Right cardiac atrium (tissue), 5 donors: ENCODE data around the gene MPEG1. TPM values are rescaled to one million over a fixed set of nuclear protein-coding genes. Genes with fewer than 3 reads are reported as not detected.
A peak's percentile ranks its signal among the peaks of the same experiment; 100 is the strongest.

Source experiments
- ATAC-seq, 2 donors: fragments of 200-7000 bp; cut with Tn5 transposase; one replicate each; pipeline versions ENCODE4 v1.8.0 to v1.9.1; 2020; ENCODE audit warnings: moderate library complexity in 2 of 2, mild to moderate bottlenecking in 1 of 2
- DNase-seq, 3 donors: peaks; one replicate each; pipeline ENCODE4 v3.0.0-alpha.2; 2020
- H3K27ac ChIP-seq: one replicate; pipeline ENCODE4 v1.5.1; 2013; ENCODE audit warnings: mild to moderate bottlenecking, low read length, control low read depth, moderate library complexity
- H3K27me3 ChIP-seq: one replicate; pipeline ENCODE4 v1.6.1; 2013; ENCODE audit not compliant: control insufficient read depth, insufficient read depth
- H3K4me1 ChIP-seq: one replicate; pipeline ENCODE4 v1.6.1; 2013; ENCODE audit warnings: low read length; ENCODE audit not compliant: control insufficient read depth, insufficient read depth
- H3K4me3 ChIP-seq: one replicate; pipeline ENCODE4 v1.5.1; 2013; ENCODE audit warnings: low read length, control low read depth
- H3K9me3 ChIP-seq: one replicate; pipeline ENCODE4 v1.6.1; 2013; ENCODE audit warnings: low read length; ENCODE audit not compliant: control insufficient read depth
- WGBS: extraction: QIAGEN DNeasy Blood & Tissue Kit; methylation state at CpG from one replicate; pipeline ENCODE4 v1.1.7; 2013; 5-methylcytosine and 5-hydroxymethylcytosine counted together
- intact Hi-C, 4 donors: fragments of 100-400 bp; cut with DNase I; formaldehyde crosslinking; loops; one replicate each; pipeline versions ENCODE4 v1.11.0 to v1.14.0; 2022 to 2023
- long read RNA-seq, 4 donors: library from polyadenylated mRNA; unstranded; transcript quantifications; one replicate each; pipeline ENCODE4 v2.0.0, GENCODE V29; 2020 to 2021
- polyA plus RNA-seq: library from polyadenylated mRNA; stranded (reverse); fragments of 200-250 nt; gene quantifications from one replicate; pipeline ENCODE4 v1.2.3, GENCODE V29; 2013
- total RNA-seq, 4 donors: library from RNA; stranded (reverse); fragmentation: NEBNext Ultra II Directional; extraction: Animal tissue kit (Norgen Biotek cat#: 25700); gene quantifications; one replicate each; pipeline ENCODE4 v1.2.1, GENCODE V29; 2021
- donor health status: healthy with polysubstance abuse.
- donor health status: DM: no; HTN: yes; CAD: no.
- donor health status: DM: no; HTN: no; CAD: no.
- donor health status: DM: no; HTN: yes; CAD: no; lungs with severe emphysema.
- donor health status: DM: yes; HTN: yes; CAD: no.

Gene MPEG1, protein sequence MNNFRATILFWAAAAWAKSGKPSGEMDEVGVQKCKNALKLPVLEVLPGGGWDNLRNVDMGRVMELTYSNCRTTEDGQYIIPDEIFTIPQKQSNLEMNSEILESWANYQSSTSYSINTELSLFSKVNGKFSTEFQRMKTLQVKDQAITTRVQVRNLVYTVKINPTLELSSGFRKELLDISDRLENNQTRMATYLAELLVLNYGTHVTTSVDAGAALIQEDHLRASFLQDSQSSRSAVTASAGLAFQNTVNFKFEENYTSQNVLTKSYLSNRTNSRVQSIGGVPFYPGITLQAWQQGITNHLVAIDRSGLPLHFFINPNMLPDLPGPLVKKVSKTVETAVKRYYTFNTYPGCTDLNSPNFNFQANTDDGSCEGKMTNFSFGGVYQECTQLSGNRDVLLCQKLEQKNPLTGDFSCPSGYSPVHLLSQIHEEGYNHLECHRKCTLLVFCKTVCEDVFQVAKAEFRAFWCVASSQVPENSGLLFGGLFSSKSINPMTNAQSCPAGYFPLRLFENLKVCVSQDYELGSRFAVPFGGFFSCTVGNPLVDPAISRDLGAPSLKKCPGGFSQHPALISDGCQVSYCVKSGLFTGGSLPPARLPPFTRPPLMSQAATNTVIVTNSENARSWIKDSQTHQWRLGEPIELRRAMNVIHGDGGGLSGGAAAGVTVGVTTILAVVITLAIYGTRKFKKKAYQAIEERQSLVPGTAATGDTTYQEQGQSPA
- total RNA-seq (10 to 100 TPM; 13.5 to 20.9 (median 18.9) TPM), polyA plus RNA-seq (1.9 TPM)
- long read RNA-seq, donor 1, full-length matches to known transcripts = 3 of 3 reads
- long read RNA-seq, donor 1, partial matches to known transcripts = 0 of 3 reads
- long read RNA-seq, donor 1, other reads (novel, unspliced or antisense) = 0 of 3 reads
- long read RNA-seq, donor 2, full-length matches to known transcripts = 2 of 2 reads
- long read RNA-seq, donor 2, partial matches to known transcripts = 0 of 2 reads
- long read RNA-seq, donor 2, other reads (novel, unspliced or antisense) = 0 of 2 reads
- long read RNA-seq, donor 3, full-length matches to known transcripts = 5 of 6 reads
- long read RNA-seq, donor 3, partial matches to known transcripts = 0 of 6 reads
- long read RNA-seq, donor 3, other reads (novel, unspliced or antisense) = 1 of 6 reads
- long read RNA-seq, donor 4, full-length matches to known transcripts = 5 of 5 reads
- long read RNA-seq, donor 4, partial matches to known transcripts = 0 of 5 reads
- long read RNA-seq, donor 4, other reads (novel, unspliced or antisense) = 0 of 5 reads

- H3K9me3 ChIP-seq = no peaks in the 10 kb centered on the region
- H3K4me1 ChIP-seq = no peaks in the 10 kb centered on the region
- no peak for ATAC-seq
- DNase-seq = peak in 1 of 3 donors; percentile 52
- WGBS = 77% methylated on average over 10 of the region's 10 CpGs
- intact Hi-C loops = loop anchor here in 1 of 4 donors (10.0 kb wide), 1 partner anchor 72 kb away; no protein-coding TSS in a partner anchor
- no peak within 1 kb of the TSS for H3K27ac ChIP-seq
- peak within 1 kb of the TSS; percentile 26 for H3K4me3 ChIP-seq
- no peaks in the 10 kb centered on the region for H3K27me3 ChIP-seq
Observed at GRCh38 chr11:59212744-59213631, at the start of gene MPEG1. Gene MPEG1 (minus strand): TSS chr11:59212927. CDS start chr11:59212865, 62 bp downstream.

DNA sequence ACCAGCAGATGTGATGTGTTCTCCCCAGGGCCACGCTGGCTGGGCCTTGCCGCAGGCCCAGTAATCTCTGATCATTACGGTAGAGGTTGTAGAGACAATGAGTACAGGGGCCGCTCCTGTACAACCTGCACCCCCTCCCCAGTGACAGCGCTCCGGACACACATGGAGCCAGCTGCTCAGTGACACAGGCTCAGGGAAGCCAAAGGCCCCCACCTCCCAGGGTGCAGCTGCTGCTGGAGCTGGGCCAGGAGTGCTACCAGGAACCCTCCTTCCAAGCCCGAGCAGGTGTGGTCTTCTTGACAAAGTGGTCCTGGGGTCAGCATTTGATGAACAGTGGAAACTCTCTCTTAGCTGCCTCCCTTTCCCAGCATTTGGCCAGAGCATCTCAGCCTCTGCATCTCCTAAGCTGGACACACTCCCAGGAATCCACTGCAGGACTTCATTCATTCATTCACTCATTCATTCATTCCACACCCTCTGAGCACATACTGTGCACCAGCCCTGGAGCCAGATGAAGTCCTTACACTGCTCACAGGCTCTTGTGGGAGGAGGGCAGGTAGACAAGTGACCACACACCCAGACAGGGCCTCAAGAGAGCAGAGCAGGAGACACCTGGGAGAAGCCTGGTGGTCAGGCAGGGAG, 49.6 kb upstream of the MPEG1 start:
- intact Hi-C loops = no loop called here
- no peak for ATAC-seq
- WGBS = 76% methylated on average over 7 of the region's 7 CpGs

GRCh38 chr11:59261150-59261549, 48.4 kb upstream of the MPEG1 start:
- 82% methylated on average over 2 of the region's 2 CpGs for WGBS
- ATAC-seq = no peak
- intact Hi-C loops = no loop called here

More for the DNA sequence above, 49.6 kb upstream of the MPEG1 start:
- no peaks in the 10 kb centered on the region for H3K4me1 ChIP-seq
- DNase-seq = no peak
- H3K27ac ChIP-seq = no peak overlapping the region
- H3K9me3 ChIP-seq = no peaks in the 10 kb centered on the region
- H3K4me3 ChIP-seq = no peak overlapping the region
- H3K27me3 ChIP-seq = no peaks in the 10 kb centered on the region

GRCh38 chr11:59259867-59260475, 47.2 kb upstream of the MPEG1 start:
- H3K4me1 ChIP-seq = no peaks in the 10 kb centered on the region
- no peak overlapping the region for H3K27ac ChIP-seq
- DNase-seq = no peak
- ATAC-seq = no peak
- no peak overlapping the region for H3K4me3 ChIP-seq
- intact Hi-C loops = no loop called here
- H3K27me3 ChIP-seq = no peaks in the 10 kb centered on the region
- no peaks in the 10 kb centered on the region for H3K9me3 ChIP-seq
- WGBS = 83% methylated on average over 9 of the region's 9 CpGs

More at GRCh38 chr11:59261150-59261549, 48.4 kb upstream of the MPEG1 start:
- H3K27me3 ChIP-seq = no peaks in the 10 kb centered on the region
- DNase-seq = no peak
- no peaks in the 10 kb centered on the region for H3K9me3 ChIP-seq
- no peaks in the 10 kb centered on the region for H3K4me1 ChIP-seq
- H3K27ac ChIP-seq = no peak overlapping the region
- H3K4me3 ChIP-seq = no peak overlapping the region

- Histone ChIP-seq H3K27ac (no peak overlapping the region), H3K4me1 (no peaks in the 10 kb centered on the region), H3K4me3 (no peak overlapping the region), H3K27me3 (no peaks in the 10 kb centered on the region), H3K9me3 (no peaks in the 10 kb centered on the region)
- intact Hi-C loops = no loop called here
- no peak for ATAC-seq
- 73% methylated on average over 4 of the region's 4 CpGs for WGBS
- DNase-seq = no peak
Observed at GRCh38 chr11:59259047-59259446, 46.3 kb upstream of the MPEG1 start.

DNA sequence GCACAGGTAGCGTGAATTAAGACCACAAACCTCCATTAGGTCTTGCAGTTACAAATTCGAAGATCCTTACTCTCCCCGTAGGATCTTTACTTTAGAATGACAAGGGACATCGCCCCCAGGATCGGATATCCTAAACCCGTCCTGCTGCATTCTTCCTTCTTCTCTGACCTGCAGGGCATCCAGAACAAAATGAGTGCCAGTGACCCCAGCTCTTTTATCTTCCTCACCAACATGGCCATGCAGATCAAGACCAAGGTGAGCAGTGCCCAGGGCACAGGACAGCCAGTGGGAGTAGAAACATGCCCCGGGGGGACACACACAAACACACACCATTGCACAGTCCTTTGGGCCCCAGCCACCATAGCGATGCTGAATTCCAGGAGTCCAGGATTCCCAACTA, 42.6 kb upstream of the MPEG1 start:
- Histone ChIP-seq H3K27me3 (no peaks in the 10 kb centered on the region), H3K4me1 (no peaks in the 10 kb centered on the region), H3K4me3 (no peak overlapping the region), H3K27ac (no peak overlapping the region), H3K9me3 (no peaks in the 10 kb centered on the region)
- intact Hi-C loops = no loop called here
- ATAC-seq (no peak), DNase-seq (no peak)
- WGBS = 74% methylated on average over 8 of the region's 8 CpGs

DNA sequence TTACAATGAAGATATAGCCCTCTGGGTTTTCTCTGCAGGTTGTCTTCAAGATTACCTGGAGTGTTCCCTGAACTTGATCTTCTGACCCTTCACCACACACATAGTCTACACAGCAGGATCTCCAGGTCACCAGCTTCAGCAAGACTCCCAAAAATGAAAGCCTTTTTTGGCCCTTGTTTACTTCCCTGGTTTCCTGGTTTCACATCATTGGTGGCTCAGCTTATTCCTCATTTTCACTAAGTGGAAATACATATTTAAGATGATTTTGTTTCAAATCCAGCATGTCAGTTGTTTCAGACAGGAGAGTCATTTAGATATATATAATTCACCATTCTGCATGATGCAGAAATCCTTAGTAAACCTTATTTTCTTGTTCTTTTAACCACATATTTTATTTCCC, 41.6 kb upstream of the MPEG1 start:
- H3K4me1 ChIP-seq = no peaks in the 10 kb centered on the region
- no peak for ATAC-seq
- intact Hi-C loops = no loop called here

GRCh38 chr11:59253001-59253400, 40.3 kb upstream of the MPEG1 start:
- intact Hi-C loops = no loop called here
- no peaks in the 10 kb centered on the region for H3K9me3 ChIP-seq
- ATAC-seq (no peak), DNase-seq (no peak)
- peaks cover under 1% of the 10 kb centered on the region for H3K4me1 ChIP-seq
- no peak overlapping the region for H3K27ac ChIP-seq
- 91% methylated on average over 2 of the region's 2 CpGs for WGBS
- no peaks in the 10 kb centered on the region for H3K27me3 ChIP-seq
- H3K4me3 ChIP-seq = no peak overlapping the region

More for the DNA sequence above, 41.6 kb upstream of the MPEG1 start:
- no peaks in the 10 kb centered on the region for H3K9me3 ChIP-seq
- no peak overlapping the region for H3K27ac ChIP-seq
- no peaks in the 10 kb centered on the region for H3K27me3 ChIP-seq
- no peak overlapping the region for H3K4me3 ChIP-seq
- DNase-seq = no peak

GRCh38 chr11:59249535-59249934, 36.8 kb upstream of the MPEG1 start:
- DNase-seq (no peak), ATAC-seq (no peak)
- intact Hi-C loops = no loop called here
- Histone ChIP-seq H3K9me3 (no peaks in the 10 kb centered on the region), H3K27ac (no peak overlapping the region), H3K4me1 (peaks cover 5% of the 10 kb centered on the region), H3K4me3 (no peak overlapping the region), H3K27me3 (no peaks in the 10 kb centered on the region)
- 89% methylated on average over 7 of the region's 7 CpGs for WGBS
